K562 (cell line): Measurements from ENCODE around the gene HIF1AN. TPM values are rescaled to one million over a fixed set of nuclear protein-coding genes. Genes with fewer than 3 reads are reported as not detected.
A peak's percentile ranks its signal among the peaks of the same experiment; 100 is the strongest.

Source experiments
- ATAC-seq: fragments of 200-7000 bp; cut with Tn5 transposase; 3 replicates; pipeline ENCODE4 v1.9.1; 2020; ENCODE audit warnings: moderate library complexity
- BruUV-seq: library from RNA; stranded (reverse); fragments of 400-500 nt; replicated peaks from 2 replicates; lab custom pipeline; 2021; lab: Mats Ljungman, UMichigan
- CTCF ChIA-PET: fragments of 300-600 bp; formaldehyde crosslinking; extraction: SDS; loops from one replicate; lab custom pipeline; 2021; ENCODE audit warnings: low intra/inter-chr PET ratio; lab: Yijun Ruan, JAX
- POLR2A ChIA-PET: fragments of 300-600, 350-650 bp; sonication (Branson Sonifier 250); formaldehyde crosslinking; extraction: SDS; loops from one replicate; lab custom pipeline; 2021; ENCODE audit warnings: antibody characterized with exemption, inconsistent platforms; lab: Yijun Ruan, JAX
- DNase-seq, 4 experiments: peaks; one replicate each; pipeline versions ENCODE4 v3.0.0 to v3.0.0-alpha.2; 2011 to 2018; ENCODE audit warnings: low spot score in 3 of 4, mixed read lengths in 3 of 4; ENCODE audit errors: extremely low read depth in 1 of 4
- FAIRE-seq: peaks from 2 replicates; lab custom pipeline; 2011; peaks lifted over from hg19 to GRCh38; lab: Jason Lieb, UNC
- H2AFZ ChIP-seq: 2 replicates; pipeline ENCODE4 v1.6.0; 2011; ENCODE audit warnings: low read depth, low read length, control low read depth, inconsistent platforms
- H3K27ac ChIP-seq: fragments of 200-600 bp; 3 replicates; pipeline ENCODE4 v1.8.0; 2011; ENCODE audit warnings: low read depth, mild to moderate bottlenecking, control low read depth, inconsistent platforms, low read length, moderate library complexity, mixed read lengths; ENCODE audit errors: extremely low read depth
- H3K27me3 ChIP-seq, 2 experiments: fragments of 300-600 bp in 1 of 2; 2 replicates in 1 of 2; 3 replicates in 1 of 2; pipeline versions ENCODE4 v1.6.0 to v1.8.0; 2011; ENCODE audit warnings: inconsistent platforms in 2 of 2, low read length in 2 of 2, mild to moderate bottlenecking in 1 of 2, mixed read lengths in 1 of 2, moderate library complexity in 1 of 2; ENCODE audit not compliant: control insufficient read depth in 2 of 2, insufficient read depth in 2 of 2
- H3K36me3 ChIP-seq: fragments of 300-600 bp; 3 replicates; pipeline ENCODE4 v1.8.0; 2011; ENCODE audit warnings: mild to moderate bottlenecking, low read length, inconsistent platforms; ENCODE audit not compliant: control insufficient read depth, insufficient read depth
- H3K4me1 ChIP-seq, 2 experiments: fragments of 200-600 bp in 1 of 2; replicated peaks in 1 of 2; 2 replicates in 1 of 2; 3 replicates in 1 of 2; pipeline versions ENCODE4 v1.5.1 to v1.8.0; 2011; ENCODE audit warnings: inconsistent platforms in 2 of 2, low read length in 2 of 2, mild to moderate bottlenecking in 1 of 2, mixed read lengths in 1 of 2, moderate library complexity in 1 of 2; ENCODE audit not compliant: control insufficient read depth in 2 of 2, insufficient read depth in 2 of 2
- H3K4me2 ChIP-seq: 2 replicates; pipeline ENCODE4 v1.6.1; 2011; ENCODE audit warnings: low read length, control low read depth, inconsistent platforms, mixed read lengths; ENCODE audit not compliant: insufficient read depth
- H3K4me3 ChIP-seq: fragments of 200-600 bp; sonication (generic), shearing (Covaris generic); 2 replicates; pipeline ENCODE4 v1.5.1; 2016; ENCODE audit warnings: control low read depth, inconsistent platforms
- H3K79me2 ChIP-seq: fragments of 200-600 bp; 3 replicates; pipeline ENCODE4 v1.8.0; 2011; ENCODE audit warnings: low read length, inconsistent platforms; ENCODE audit not compliant: control insufficient read depth, insufficient read depth
- H3K9ac ChIP-seq, 2 experiments: 2 replicates each; pipeline versions ENCODE4 v1.6.0 to v1.6.1; 2011; ENCODE audit warnings: low read depth in 2 of 2, low read length in 2 of 2, control low read depth in 1 of 2, inconsistent platforms in 1 of 2, mild to moderate bottlenecking in 1 of 2, mixed read lengths in 1 of 2; ENCODE audit not compliant: insufficient read depth in 1 of 2
- H3K9me1 ChIP-seq: one replicate; pipeline ENCODE4 v1.6.0; 2011; ENCODE audit warnings: inconsistent platforms, mild to moderate bottlenecking, low read length, moderate library complexity; ENCODE audit not compliant: control insufficient read depth, insufficient read depth
- H3K9me3 ChIP-seq: replicated peaks from 2 replicates; pipeline ENCODE4 v1.5.1; 2011; ENCODE audit warnings: low read depth, low read length, inconsistent platforms; ENCODE audit not compliant: control insufficient read depth, insufficient read depth
- H4K20me1 ChIP-seq: replicated peaks from 2 replicates; pipeline ENCODE4 v1.6.1; 2011; ENCODE audit warnings: low read length, inconsistent platforms, mixed read lengths; ENCODE audit not compliant: control insufficient read depth, insufficient read depth
- CREM ChIP-seq: IDR thresholded peaks from 2 replicates; pipeline ENCODE4 v1.6.1; 2014; ENCODE audit warnings: antibody characterized with exemption, low read depth
- CSDE1 ChIP-seq, 2 experiments: fragments of 450-650 bp; IDR thresholded peaks; 2 replicates each; pipeline ENCODE4 v1.6.1; 2016; ENCODE audit warnings: mild to moderate bottlenecking in 1 of 2
- HNRNPL ChIP-seq: fragments of 200-400 bp; formaldehyde crosslinking; IDR thresholded peaks from 2 replicates; pipeline ENCODE4 v1.6.1; 2017; ENCODE audit warnings: low read depth, mild to moderate bottlenecking, low read length
- NFYB ChIP-seq: IDR thresholded peaks from 2 replicates; pipeline ENCODE4 v1.6.1; 2011; ENCODE audit warnings: mild to moderate bottlenecking, moderate library complexity; ENCODE audit not compliant: insufficient read length; ENCODE audit errors: extremely low read depth
- RBM34 ChIP-seq: fragments of 200-400 bp; formaldehyde crosslinking; IDR thresholded peaks from 2 replicates; pipeline ENCODE4 v1.6.1; 2018; ENCODE audit warnings: low read length, borderline replicate concordance; ENCODE audit not compliant: insufficient read depth
- YY1 ChIP-seq, 3 experiments: IDR thresholded peaks; 2 replicates each; pipeline ENCODE4 v1.6.1; 2011; ENCODE audit warnings: low read length in 2 of 3, mild to moderate bottlenecking in 2 of 3, moderate library complexity in 2 of 3, borderline replicate concordance in 1 of 3, control low read depth in 1 of 3, low read depth in 1 of 3; ENCODE audit not compliant: insufficient read depth in 3 of 3, insufficient replicate concordance in 2 of 3, control insufficient read depth in 1 of 3, insufficient read length in 1 of 3; ENCODE audit errors: extremely low read depth in 1 of 3
- ZNF197 ChIP-seq: fragments of 200-800 bp; sonication (Bioruptor generic); IDR thresholded peaks from 2 replicates; pipeline ENCODE4 v1.6.1; 2016; ENCODE audit warnings: low read depth, missing genetic modification characterization, missing compliant biosample characterization
- ZNF644 ChIP-seq: fragments of 200-800 bp; sonication (Bioruptor generic); IDR thresholded peaks from 2 replicates; pipeline ENCODE4 v1.6.1; 2016; ENCODE audit warnings: low read depth, missing genetic modification characterization, missing compliant biosample characterization
- WGBS: fragments of 100-300 bp; shearing (Covaris generic); methylation state at CpG from one replicate; pipeline ENCODE4 v1.1.6; 2016; ENCODE audit warnings: low coverage, mixed read lengths; ENCODE audit not compliant: insufficient coverage; ENCODE audit errors: missing lambda C conversion rate; 5-methylcytosine and 5-hydroxymethylcytosine counted together
- in situ Hi-C: fragments of 300-500 bp; cut with MboI; formaldehyde crosslinking; loops from 4 replicates; pipeline ENCODE4 v1.15.0; 2018; ENCODE audit warnings: inconsistent platforms, mixed read lengths
- intact Hi-C: fragments of 100-400 bp; cut with micrococcal nuclease; formaldehyde crosslinking; loops from 2 replicates; pipeline ENCODE4 v1.14.2; 2022
- polyA plus RNA-seq, 8 experiments: library from polyadenylated mRNA; depleted of rRNA in 4 of 8; stranded (reverse) in 5 of 8; unstranded in 3 of 8; fragments of >200 nt; fragmentation: Nextera tagmentation in 2 of 8; fragmentation: Illumina TruSeq in 1 of 8; extraction: Ambion mirVana in 2 of 8; extraction: Trizol in 1 of 8; gene quantifications; 2 replicates each; pipeline versions ENCODE4 v1.2.1 to v1.2.3, GENCODE V29; 2011 to 2014; ENCODE audit warnings: inconsistent platforms in 1 of 8, missing spikeins in 1 of 8
- total RNA-seq, 7 experiments: library from RNA; depleted of rRNA in 6 of 7; stranded (reverse); fragments of >200 nt in 6 of 7; fragmentation: Illumina TruSeq in 2 of 7; extraction: Trizol in 2 of 7; gene quantifications; 2 replicates each; pipeline versions ENCODE4 v1.2.1 to v1.2.3, GENCODE V29; 2011 to 2021; ENCODE audit warnings: low replicate concordance in 1 of 7
- TF ChIP-seq, protein P1 (sequence below), 2 experiments: fragments of 450-650 bp in 1 of 2; sonication (generic) in 1 of 2; formaldehyde crosslinking; conservative IDR thresholded peaks; 2 replicates each; pipeline versions ENCODE4 v1.4.0 to v1.8.1; 2020 to 2022; ENCODE audit warnings: mild to moderate bottlenecking in 1 of 2, missing genetic modification reagents in 1 of 2
- TF ChIP-seq, protein P2 (sequence below): sonication (generic); formaldehyde crosslinking; IDR thresholded peaks from 2 replicates; pipeline ENCODE4 v1.8.0; 2022; ENCODE audit warnings: mild to moderate bottlenecking, missing genetic modification reagents, borderline replicate concordance
- TF ChIP-seq, protein P3 (sequence below): fragments of 450-650 bp; formaldehyde crosslinking; IDR thresholded peaks from 2 replicates; pipeline ENCODE4 v1.4.0; 2022; ENCODE audit warnings: mild to moderate bottlenecking, moderate library complexity

Gene HIF1AN
- total and polyA plus RNA-seq, 9 of the 15 experiments (the other 6 are each of a cell fraction or from before 2014, with no cell fraction given) = 1.2 to 16.8 (median 6.9) TPM

DNA sequence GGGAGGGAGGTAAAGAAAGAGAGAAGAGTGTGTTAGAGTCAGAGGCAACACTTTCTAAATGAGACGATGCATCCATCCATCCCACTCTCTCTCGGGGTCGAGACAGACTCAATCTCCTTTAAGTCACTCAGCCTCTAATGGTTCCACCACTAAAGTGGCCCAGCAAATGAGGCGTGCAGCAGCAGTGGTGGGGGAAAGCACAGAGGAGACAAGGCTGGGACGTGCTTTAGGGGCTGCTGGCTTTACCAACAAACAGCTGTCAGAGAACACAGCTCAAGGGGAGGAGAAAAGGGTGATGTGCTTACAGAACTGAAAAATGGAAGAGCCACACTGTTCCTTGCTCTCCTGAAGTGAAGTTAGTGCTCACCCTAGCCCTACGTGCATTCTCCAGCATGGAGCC lies 11.5 kb upstream of the HIF1AN start (continued):
- TF ChIP-seq, protein P1, sequence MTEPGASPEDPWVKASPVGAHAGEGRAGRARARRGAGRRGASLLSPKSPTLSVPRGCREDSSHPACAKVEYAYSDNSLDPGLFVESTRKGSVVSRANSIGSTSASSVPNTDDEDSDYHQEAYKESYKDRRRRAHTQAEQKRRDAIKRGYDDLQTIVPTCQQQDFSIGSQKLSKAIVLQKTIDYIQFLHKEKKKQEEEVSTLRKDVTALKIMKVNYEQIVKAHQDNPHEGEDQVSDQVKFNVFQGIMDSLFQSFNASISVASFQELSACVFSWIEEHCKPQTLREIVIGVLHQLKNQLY (CRISPR knock-in tag; conservative IDR thresholded peaks at IDR 0.05) = no peak
- TF ChIP-seq, protein P2, sequence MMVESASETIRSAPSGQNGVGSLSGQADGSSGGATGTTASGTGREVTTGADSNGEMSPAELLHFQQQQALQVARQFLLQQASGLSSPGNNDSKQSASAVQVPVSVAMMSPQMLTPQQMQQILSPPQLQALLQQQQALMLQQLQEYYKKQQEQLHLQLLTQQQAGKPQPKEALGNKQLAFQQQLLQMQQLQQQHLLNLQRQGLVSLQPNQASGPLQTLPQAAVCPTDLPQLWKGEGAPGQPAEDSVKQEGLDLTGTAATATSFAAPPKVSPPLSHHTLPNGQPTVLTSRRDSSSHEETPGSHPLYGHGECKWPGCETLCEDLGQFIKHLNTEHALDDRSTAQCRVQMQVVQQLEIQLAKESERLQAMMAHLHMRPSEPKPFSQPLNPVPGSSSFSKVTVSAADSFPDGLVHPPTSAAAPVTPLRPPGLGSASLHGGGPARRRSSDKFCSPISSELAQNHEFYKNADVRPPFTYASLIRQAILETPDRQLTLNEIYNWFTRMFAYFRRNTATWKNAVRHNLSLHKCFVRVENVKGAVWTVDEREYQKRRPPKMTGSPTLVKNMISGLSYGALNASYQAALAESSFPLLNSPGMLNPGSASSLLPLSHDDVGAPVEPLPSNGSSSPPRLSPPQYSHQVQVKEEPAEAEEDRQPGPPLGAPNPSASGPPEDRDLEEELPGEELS = no peak
- TF ChIP-seq HNRNPL (no peak), ZNF197 (CRISPR knock-in tag) (no peak), ZNF644 (tag) (no peak), CSDE1 (IDR thresholded peaks at IDR 0.05) (no peak)

DNA sequence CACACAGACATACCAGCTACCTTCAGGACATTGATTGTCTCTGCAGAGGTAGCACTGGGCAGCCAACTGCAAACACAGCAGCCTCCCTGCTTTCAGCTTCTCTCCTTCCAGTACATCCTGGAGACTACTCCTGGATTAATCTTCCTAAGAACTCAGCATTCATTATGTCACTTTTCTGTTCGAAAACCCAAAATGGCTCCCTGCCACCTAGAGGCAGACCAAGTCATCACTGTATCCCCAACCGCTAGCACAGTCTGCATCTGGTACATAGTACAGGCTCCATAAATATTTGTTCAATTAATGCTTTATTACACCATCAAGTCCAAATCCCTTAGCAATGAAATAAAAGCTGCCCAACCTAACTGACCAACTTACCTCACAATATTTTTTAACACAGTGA lies 11.1 kb upstream of the HIF1AN start:
- no peak overlapping the region for H3K9ac ChIP-seq
- H3K79me2 ChIP-seq = peaks cover 18% of the 10 kb centered on the region
- H3K36me3 ChIP-seq = peaks cover 53% of the 10 kb centered on the region
- H3K4me1 ChIP-seq = peaks cover 2 to 10% of the 10 kb centered on the region in 2 experiments; a peak in 3 of 5 replicates
- no peaks in the 10 kb centered on the region for H3K27me3 ChIP-seq
- intact Hi-C loops (no loop called here), in situ Hi-C loops (no loop called here)
- no TSS peak for BruUV-seq
- POLR2A ChIA-PET = interaction anchor here (1.1 kb wide), 1 partner anchor 217 kb away, joined by 3 read pairs; no protein-coding TSS in a partner anchor
- H2AFZ ChIP-seq = no peak overlapping the region
- H3K9me1 ChIP-seq = no peaks in the 10 kb centered on the region
- DNase-seq (no peak), ATAC-seq (no peak), FAIRE-seq (no peak)
- no peak overlapping the region for H3K27ac ChIP-seq
- CTCF ChIA-PET = no interaction called here
- H3K9me3 ChIP-seq = no peaks in the 10 kb centered on the region
- no peaks in the 10 kb centered on the region for H4K20me1 ChIP-seq
- H3K4me3 ChIP-seq = no peak overlapping the region
- no peak overlapping the region for H3K4me2 ChIP-seq
- 89% methylated on average over 2 of the region's 2 CpGs for WGBS
- TF ChIP-seq NFYB (no peak), CREM (no peak), RBM34 (no peak), YY1 (IDR thresholded peaks at IDR 0.05; ENCODE audit: borderline replicate concordance in 1 of 3, control insufficient read depth in 1 of 3, extremely low read depth in 1 of 3, insufficient read depth in 3 of 3, insufficient read length in 1 of 3, insufficient replicate concordance in 2 of 3, low read depth in 1 of 3, low read length in 2 of 3) (peak in 1 of 3 experiments; percentile 23)
- TF ChIP-seq, protein P3, sequence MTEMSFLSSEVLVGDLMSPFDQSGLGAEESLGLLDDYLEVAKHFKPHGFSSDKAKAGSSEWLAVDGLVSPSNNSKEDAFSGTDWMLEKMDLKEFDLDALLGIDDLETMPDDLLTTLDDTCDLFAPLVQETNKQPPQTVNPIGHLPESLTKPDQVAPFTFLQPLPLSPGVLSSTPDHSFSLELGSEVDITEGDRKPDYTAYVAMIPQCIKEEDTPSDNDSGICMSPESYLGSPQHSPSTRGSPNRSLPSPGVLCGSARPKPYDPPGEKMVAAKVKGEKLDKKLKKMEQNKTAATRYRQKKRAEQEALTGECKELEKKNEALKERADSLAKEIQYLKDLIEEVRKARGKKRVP (CRISPR knock-in tag) = no peak
